GM19025 (cell line): ENCODE results near the gene ST3GAL5.
"Not testable (repeated sequence)": the region's sequence is repeated elsewhere in the genome, so short reads cannot be mapped to it uniquely, and the experiment has no call there.

Source experiments
- ATAC-seq: cut with Tn5 transposase; IDR thresholded peaks from one replicate; pipeline ENCODE4 v1.9.1; 2021; ENCODE audit warnings: mild to moderate bottlenecking, low read depth, moderate library complexity; ENCODE audit not compliant: unreplicated experiment

The ST3GAL5 gene

DNA sequence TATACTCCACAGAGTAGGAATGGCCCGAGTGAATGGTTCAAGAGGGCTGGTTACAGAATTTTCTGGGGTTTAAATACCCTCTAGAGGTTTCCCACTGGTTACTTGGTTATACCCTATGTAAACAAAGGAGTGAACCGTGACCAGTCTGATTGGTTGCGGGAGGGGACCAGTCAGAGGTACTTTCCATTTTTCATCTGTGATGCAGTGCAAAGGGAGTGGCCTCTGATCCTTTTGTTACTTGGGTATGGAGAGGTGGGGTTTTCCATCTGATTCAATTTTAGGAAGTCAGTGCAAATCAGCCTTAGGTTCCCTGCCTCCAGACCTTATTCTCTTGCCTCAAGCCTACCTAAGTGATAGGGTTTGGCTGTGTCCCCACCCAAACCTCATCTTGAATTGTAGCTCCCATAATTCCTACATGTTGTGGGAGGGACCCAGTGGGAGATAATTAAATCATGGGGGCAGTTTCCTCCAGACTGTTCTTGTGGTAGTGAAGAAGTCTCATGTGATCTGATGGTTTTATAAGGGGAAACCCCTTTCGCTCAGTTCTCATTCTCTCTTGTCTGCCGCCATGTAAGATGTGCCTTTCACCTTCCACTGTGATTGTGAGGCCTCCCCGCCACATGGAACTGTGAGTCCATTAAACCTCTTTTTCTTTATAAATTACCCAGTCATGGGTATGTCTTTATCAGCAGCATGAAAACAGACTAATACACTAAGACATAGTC, 5.9 kb upstream of the ST3GAL5 start:
- ATAC-seq, result not testable (repeated sequence)

GRCh38 chr2:85893428-85894258, 4.9 kb upstream of the ST3GAL5 start:
- ATAC-seq, result no peak

GRCh38 chr2:85892216-85892944, 3.6 kb upstream of the ST3GAL5 start:
- no peak for ATAC-seq

DNA sequence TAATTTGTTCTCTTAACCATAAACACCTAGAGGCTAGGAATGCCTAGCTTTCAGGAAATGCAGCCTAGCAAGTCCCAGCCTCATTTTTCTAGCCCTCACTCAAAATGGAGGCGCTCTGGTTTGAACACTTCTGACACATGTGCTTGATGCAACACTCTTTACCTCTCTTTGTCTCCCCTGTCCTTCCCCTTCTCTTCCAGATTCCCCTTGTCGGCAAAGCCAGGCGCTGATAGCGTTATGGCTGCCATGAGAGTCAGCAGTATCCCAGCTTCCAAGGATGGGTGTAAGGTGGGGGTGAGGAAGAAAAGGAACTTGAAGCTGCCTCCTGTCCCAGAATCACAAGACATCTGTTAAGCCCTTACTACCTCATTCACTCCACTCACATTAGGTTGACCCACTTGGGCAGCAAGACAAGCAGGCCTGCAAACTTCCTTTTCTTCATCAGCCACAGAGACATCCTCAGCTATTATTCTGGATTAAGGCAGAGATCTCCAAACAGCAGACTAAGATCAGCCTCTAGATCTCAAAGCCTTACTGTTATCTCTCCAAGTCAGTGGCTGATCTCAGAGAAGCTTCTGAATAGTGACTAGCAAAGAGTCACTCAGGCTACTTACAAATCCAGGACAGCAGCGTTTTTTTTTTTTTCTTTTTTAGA, 1.9 kb upstream of the ST3GAL5 start:
- ATAC-seq, result no peak

DNA sequence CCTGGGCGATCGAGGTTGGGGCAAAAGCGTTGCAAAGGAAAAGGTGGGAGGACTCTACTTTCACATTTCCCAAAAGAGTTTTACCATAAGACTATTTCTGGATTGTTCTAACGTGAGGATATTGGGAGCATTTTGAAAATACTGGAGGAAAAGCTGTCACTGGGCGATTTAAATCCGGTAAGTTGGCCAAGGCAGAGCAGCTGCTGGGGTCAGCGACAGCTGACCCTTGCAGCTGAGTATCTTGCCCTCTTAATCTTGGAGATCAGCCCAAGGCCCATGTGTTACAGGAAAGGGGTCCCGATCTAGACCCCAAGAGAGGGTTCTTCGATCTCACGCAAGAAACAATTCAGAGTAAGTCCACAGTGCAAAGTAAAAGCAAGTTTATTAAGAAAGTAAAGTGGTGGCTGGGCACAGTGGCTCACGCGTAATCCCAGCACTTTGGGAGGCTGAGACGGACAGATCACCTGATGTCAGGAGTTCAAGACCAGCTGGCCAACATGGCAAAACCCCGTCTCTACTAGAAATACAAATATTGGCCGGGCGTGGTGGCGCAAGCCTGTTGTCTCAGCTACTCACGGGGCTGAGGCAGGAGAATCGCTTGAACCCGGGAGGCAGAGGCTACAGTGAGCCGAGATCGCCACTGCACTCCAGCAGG, 964 bp upstream of the ST3GAL5 start:
- ATAC-seq, result no peak

DNA sequence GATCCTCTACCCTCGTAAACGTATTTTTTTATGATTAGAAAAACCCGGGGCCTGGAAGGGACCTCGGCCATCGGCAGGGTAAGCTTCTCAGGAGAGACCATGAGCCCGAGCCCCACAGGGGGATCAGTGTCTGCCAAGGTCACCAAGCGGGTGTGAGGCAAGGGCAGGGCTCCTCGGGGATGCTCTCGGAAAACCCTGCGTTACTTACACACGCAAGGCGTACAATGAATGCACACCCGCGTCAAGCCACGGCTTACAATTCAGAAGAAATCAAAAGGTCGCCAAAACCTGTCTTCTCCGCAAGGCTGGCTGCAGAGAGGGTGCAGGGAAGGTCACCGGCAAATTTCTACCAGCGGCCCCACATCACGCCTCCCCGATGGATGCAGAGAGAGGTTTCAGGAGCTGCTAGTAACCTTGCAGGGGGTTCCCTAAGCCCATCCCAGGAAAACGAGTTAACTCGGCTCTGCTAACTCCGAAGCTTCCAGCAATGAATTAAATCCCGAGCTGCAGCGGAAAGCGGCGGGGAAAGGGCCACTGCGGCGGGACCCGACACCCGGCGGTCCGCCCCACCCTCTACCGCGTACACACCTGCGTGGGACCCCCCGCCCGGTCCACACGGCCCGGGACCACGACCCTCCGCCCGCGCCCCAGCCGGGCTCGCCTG, 638 bp downstream of the ST3GAL5 start:
- ATAC-seq, result no peak

GRCh38 chr2:85887566-85888019, 1.2 kb downstream of the ST3GAL5 start:
- no peak for ATAC-seq

DNA sequence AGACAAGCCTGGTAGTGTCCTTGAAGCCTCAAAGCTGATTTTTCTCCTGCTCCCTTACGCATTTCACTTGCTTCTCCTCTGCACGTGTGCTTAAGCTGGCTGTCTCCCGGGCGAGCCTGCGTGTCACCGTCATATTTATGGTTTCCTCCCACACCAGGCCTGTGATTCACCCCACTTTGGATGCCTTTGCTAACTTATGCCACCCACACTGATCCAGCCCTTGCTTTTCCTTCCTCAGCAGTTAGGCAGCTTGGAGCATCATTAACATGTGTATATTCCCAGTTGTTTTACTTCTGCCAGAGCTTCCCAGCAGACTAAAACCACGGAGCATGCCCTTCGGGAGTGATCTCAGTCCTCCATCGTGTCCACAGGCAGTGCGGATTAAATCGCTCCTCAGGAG, 2.2 kb downstream of the ST3GAL5 start:
- ATAC-seq, result no peak

DNA sequence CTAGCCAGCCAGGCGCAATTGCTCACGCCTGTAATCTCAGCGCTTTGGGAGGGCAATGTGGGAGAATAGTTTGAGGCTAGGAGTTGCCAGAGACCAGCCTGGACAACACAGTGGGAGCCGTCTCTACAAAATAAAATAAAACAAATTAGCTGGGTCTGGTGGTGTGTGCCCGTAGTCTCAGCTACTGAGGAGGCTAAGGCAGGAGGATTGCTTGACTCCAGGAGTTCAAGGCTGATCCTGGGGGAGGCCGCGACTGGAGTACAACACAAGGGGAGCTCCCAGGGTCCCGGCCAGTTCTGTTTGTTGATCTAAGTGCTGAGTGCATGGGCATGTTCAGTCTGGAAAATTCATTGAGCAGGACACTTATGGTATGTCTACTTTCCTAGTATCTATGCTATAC, 2.6 kb downstream of the ST3GAL5 start:
- ATAC-seq, result no peak

DNA sequence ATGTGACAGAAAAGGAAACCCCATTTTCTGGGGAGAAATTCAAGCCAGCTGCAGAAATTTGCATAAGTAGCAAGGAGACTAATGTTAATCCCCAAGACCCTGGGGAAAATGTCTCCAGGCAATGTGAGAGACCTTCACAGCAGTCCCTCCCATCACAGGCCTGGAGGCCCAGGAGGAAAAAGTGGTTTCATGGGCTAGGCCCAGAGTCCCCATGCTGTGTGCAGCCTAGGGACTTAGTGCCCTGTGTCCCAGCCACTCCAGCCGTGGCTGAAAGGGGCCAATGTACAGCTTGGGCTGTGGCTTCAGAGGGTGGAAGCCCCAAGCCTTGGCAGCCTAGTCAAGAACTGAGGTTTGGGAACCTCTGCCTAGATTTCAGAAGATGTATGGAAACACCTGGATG, 7.0 kb downstream of the ST3GAL5 start:
- ATAC-seq, result not testable (repeated sequence)

GRCh38 chr2:85880716-85881328, 8.0 kb downstream of the ST3GAL5 start:
- ATAC-seq, result not testable (repeated sequence)

- no peak for ATAC-seq
Observed at GRCh38 chr2:85878719-85879370, 9.9 kb downstream of the ST3GAL5 start.

- no peak for ATAC-seq
Observed at GRCh38 chr2:85875350-85876050, 13.3 kb downstream of the ST3GAL5 start.

GRCh38 chr2:85873679-85874078, 15.1 kb downstream of the ST3GAL5 start:
- no peak for ATAC-seq

GRCh38 chr2:85872536-85873161, 16.1 kb downstream of the ST3GAL5 start:
- no peak for ATAC-seq

DNA sequence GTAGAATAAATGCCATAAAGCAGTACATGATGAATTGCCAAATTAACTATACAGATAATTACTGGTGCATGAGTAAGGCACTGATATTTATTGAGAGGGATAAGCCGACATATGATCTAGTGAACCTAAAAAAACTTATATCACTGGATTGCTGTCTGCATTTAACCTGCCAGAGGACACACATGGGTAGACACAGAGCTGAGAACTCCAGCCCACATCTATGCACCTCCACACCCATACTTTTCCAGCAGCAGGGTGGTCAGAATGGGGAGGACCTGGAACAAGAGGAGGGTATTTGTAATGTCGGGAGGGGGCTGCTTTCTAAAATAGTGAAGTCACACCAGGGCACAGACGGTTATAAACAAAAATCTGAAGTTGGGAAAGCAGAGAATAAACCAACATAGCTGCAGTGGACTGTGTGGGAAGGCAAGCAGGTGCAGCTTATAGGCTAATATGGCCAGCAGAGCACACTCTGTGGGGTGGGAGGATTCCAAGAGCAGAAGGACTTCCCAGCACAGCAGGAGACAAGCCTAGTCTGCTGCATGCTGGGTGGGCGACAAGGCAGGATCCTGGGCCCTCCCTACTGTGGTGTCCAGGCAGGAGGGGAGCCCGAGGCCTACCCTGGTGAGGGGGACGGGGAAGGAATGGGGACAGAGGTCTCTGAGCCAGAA, 17.2 kb downstream of the ST3GAL5 start:
- ATAC-seq, result no peak

DNA sequence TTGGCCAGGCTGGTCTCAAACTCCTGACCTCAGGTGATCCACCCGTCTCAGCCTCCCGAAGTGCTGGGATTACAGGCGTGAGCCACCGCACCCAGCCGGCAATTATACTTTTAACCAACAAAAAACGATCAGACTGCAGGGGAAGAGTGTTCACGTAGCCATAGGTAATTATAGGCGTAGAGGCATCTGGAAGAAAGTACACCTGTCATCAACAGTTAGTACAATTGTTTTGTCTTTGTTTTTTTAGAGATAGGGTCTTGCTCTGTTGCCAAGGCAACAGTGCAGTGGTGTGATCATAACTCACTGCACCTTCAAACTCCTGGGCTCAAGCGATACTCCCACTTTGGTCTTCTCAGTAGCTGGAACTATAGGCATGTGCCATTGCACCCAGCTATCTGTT, 20.0 kb downstream of the ST3GAL5 start:
- no peak for ATAC-seq
